Mesenteric fat pad (tissue), 1 donor: ENCODE data around the gene SDC4. TPM values are rescaled to one million over a fixed set of nuclear protein-coding genes. Genes with fewer than 3 reads are reported as not detected.

Source experiments
- DNase-seq: peaks from one replicate; pipeline ENCODE4 v3.0.0-alpha.2; 2020; ENCODE audit warnings: low spot score
- long read RNA-seq: library from polyadenylated mRNA; unstranded; transcript quantifications from one replicate; pipeline ENCODE4 v2.0.0, GENCODE V29; 2020
- total RNA-seq: library from RNA; stranded (reverse); fragmentation: NEBNext Ultra II Directional; extraction: Animal tissue kit (Norgen Biotek cat#: 25700); gene quantifications from one replicate; pipeline ENCODE4 v1.2.1, GENCODE V29; 2021
- donor health status: DM: yes; HTN: yes; CAD: no.

SDC4 gene
- total RNA-seq, result 81.6 TPM
- long read RNA-seq, transcript SDC4-201 (5 exons, 2,613 nt), result major isoform, 24 of 50 reads
- long read RNA-seq, partial matches to known transcripts, result 20 of 50 reads
- long read RNA-seq, other reads (novel, unspliced or antisense), result 6 of 50 reads

GRCh38 chr20:45347936-45348778, at the start of gene SDC4:
Gene SDC4 (minus strand): TSS chr20:45348424. CDS start chr20:45348384, 40 bp downstream.
- peak; percentile 93 for DNase-seq

- DNase-seq, result no peak
Measured at GRCh38 chr20:45395114-45395415, 46.8 kb upstream of the SDC4 start.

- no peak for DNase-seq
Measured at GRCh38 chr20:45394221-45395113, 46.2 kb upstream of the SDC4 start.

GRCh38 chr20:45392733-45393132, 44.5 kb upstream of the SDC4 start:
- no peak for DNase-seq

- DNase-seq, result no peak
Measured at GRCh38 chr20:45391559-45391958, 43.3 kb upstream of the SDC4 start.

- DNase-seq, result no peak
Measured at GRCh38 chr20:45390931-45391330, 42.7 kb upstream of the SDC4 start.

- no peak for DNase-seq
Measured at GRCh38 chr20:45387274-45387673, 39.0 kb upstream of the SDC4 start.

- no peak for DNase-seq
Measured at GRCh38 chr20:45378191-45378590, 30.0 kb upstream of the SDC4 start, which contains the start of gene TP53TG5. Gene TP53TG5 (minus strand): TSS chr20:45378325. CDS start chr20:45378236, 89 bp downstream.

- DNase-seq, result no peak
Measured at GRCh38 chr20:45377269-45377668, 29.0 kb upstream of the SDC4 start.

- DNase-seq, result no peak
Measured at GRCh38 chr20:45374966-45375365, 26.7 kb upstream of the SDC4 start.

GRCh38 chr20:45374101-45374467, 25.9 kb upstream of the SDC4 start:
- no peak for DNase-seq

- peak; percentile 96 for DNase-seq
Measured at GRCh38 chr20:45373353-45374100, 25.3 kb upstream of the SDC4 start.

- no peak for DNase-seq
Measured at GRCh38 chr20:45372646-45373352, 24.6 kb upstream of the SDC4 start.

GRCh38 chr20:45372241-45372640, 24.0 kb upstream of the SDC4 start:
- no peak for DNase-seq

- DNase-seq, result no peak
Measured at GRCh38 chr20:45370571-45371160, 22.4 kb upstream of the SDC4 start.

- no peak for DNase-seq
Measured at GRCh38 chr20:45368221-45368980, 20.2 kb upstream of the SDC4 start.

GRCh38 chr20:45367126-45367525, 18.9 kb upstream of the SDC4 start:
- no peak for DNase-seq

- DNase-seq, result no peak
Measured at GRCh38 chr20:45366631-45367030, 18.4 kb upstream of the SDC4 start.

- DNase-seq, result no peak
Measured at GRCh38 chr20:45366192-45366591, 18.0 kb upstream of the SDC4 start.
